ENCODE results near the gene SNX11.
A peak's percentile ranks its signal among the peaks of the same experiment; 100 is the strongest.

The SNX11 gene

DNA sequence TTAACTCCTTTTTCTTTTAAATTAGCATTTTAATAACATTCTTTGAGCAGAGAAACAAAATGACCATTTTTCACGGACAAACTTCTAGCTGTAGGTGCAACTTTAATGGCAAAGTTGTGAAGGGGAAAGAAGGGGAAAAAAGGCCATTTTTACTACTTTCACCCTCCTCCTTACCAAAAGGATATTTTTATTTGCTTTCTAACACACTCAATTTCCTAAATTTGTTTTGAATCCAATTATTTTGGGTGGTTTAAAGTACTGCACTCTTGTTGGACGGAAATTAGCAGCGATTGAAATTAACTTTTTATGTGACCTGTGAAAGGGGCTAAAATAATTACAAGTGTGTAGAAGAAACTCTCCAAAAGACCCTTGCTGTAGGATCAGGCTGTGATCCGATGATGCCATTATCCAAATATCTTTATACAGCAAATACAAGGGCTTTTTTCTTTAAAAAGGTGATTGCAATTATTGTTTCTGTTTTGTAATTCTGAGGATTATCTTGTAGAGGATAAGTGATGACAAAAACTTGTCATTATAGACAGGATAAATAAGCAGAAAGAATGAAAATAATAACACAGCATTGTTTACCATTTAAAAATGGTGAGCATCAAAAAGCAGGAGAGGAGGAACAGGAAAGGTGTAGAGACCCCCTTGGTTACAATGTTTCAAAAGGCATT, 42.4 kb downstream of the SNX11 start:
- H3K4me3 Mint-ChIP-seq: no peak overlapping the region
- no peaks in the 10 kb centered on the region for H3K36me3 Mint-ChIP-seq (ENCODE audit: low read depth)
- H3K27me3 Mint-ChIP-seq (ENCODE audit: low read depth, poor library complexity): peaks cover 5% of the 10 kb centered on the region
- no peak for DNase-seq
- H3K9me3 Mint-ChIP-seq: no peaks in the 10 kb centered on the region
- H3K27ac Mint-ChIP-seq: no peak overlapping the region
- H3K4me1 Mint-ChIP-seq: peaks cover 74% of the 10 kb centered on the region
- TF ChIP-seq, protein P1, sequence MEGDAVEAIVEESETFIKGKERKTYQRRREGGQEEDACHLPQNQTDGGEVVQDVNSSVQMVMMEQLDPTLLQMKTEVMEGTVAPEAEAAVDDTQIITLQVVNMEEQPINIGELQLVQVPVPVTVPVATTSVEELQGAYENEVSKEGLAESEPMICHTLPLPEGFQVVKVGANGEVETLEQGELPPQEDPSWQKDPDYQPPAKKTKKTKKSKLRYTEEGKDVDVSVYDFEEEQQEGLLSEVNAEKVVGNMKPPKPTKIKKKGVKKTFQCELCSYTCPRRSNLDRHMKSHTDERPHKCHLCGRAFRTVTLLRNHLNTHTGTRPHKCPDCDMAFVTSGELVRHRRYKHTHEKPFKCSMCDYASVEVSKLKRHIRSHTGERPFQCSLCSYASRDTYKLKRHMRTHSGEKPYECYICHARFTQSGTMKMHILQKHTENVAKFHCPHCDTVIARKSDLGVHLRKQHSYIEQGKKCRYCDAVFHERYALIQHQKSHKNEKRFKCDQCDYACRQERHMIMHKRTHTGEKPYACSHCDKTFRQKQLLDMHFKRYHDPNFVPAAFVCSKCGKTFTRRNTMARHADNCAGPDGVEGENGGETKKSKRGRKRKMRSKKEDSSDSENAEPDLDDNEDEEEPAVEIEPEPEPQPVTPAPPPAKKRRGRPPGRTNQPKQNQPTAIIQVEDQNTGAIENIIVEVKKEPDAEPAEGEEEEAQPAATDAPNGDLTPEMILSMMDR (IDR thresholded peaks at IDR 0.05): no peak

DNA sequence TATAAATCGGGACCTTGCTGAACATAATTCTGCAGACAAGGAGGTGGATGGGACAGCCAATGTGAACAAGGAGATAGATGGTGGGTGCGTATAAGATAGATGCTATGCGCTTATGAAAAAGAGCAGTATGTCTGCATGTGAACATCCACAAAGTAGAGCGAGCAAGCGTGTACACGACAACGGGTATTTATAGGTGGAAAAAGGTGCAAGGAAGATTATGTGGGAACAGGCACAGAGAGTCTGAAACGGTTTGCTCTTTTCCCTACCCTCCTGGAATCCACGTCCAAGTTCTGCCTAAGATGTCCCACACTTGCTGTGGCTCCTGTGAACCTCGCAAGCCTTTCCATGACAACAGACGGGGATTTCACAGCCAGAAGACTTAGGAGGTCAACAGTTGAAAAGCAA, 43.0 kb downstream of the SNX11 start:
- TF ChIP-seq, protein P1 (IDR thresholded peaks at IDR 0.05): no peak
- peak overlapping the region; percentile 44 for H3K27ac Mint-ChIP-seq
- H3K4me3 Mint-ChIP-seq: peak overlapping the region; percentile 26
- peaks cover 5% of the 10 kb centered on the region for H3K27me3 Mint-ChIP-seq (ENCODE audit: low read depth, poor library complexity)
- H3K4me1 Mint-ChIP-seq: peaks cover 70% of the 10 kb centered on the region
- no peaks in the 10 kb centered on the region for H3K36me3 Mint-ChIP-seq (ENCODE audit: low read depth)
- DNase-seq: no peak
- no peaks in the 10 kb centered on the region for H3K9me3 Mint-ChIP-seq

DNA sequence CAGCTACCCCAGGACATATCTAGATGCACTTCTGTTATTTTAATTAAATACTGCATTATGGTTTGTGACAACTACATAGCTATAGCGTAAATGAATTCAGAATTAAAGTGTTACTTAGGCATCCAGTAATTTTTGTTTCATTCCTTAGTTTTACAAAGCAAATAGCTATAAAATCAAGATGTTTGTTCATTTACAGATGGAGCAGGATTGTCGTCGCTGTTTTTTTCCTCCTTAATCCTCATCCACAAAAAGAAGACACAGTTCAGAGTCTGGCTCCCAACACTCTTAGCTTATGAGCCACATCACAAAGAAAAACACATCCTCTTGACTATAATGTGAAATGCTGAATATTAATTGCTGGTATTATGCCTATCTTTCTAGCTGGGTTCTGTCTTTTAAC, 43.7 kb downstream of the SNX11 start:
- Mint-ChIP-seq H3K9me3 (no peaks in the 10 kb centered on the region), H3K4me3 (no peak overlapping the region), H3K27ac (no peak overlapping the region), H3K27me3 (ENCODE audit: low read depth, poor library complexity) (peaks cover 5% of the 10 kb centered on the region), H3K36me3 (ENCODE audit: low read depth) (no peaks in the 10 kb centered on the region), H3K4me1 (peaks cover 77% of the 10 kb centered on the region)
- TF ChIP-seq, protein P1 (IDR thresholded peaks at IDR 0.05): no peak
- DNase-seq: no peak

DNA sequence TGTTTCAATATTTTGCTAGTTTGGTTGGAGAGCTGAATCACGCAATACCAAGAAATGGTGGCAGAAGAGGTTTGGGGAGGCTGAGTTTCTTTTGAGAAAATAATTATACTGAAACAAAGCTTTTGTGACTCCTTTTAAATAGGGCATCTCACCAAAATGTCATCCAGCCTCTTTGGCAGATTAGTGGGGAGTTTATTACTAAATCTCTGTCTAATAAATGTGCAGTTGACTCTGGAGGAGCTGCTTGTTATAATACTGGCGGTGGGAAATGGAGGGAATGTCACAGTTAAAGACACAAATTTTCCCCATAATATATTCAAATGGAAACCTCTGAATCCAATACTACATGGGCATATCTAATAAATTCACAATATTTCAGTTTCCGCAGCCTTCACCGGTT, 44.7 kb downstream of the SNX11 start:
- Mint-ChIP-seq H3K27ac (no peak overlapping the region), H3K4me3 (no peak overlapping the region), H3K4me1 (peaks cover 82% of the 10 kb centered on the region), H3K9me3 (no peaks in the 10 kb centered on the region), H3K27me3 (ENCODE audit: low read depth, poor library complexity) (peaks cover 5% of the 10 kb centered on the region), H3K36me3 (ENCODE audit: low read depth) (no peaks in the 10 kb centered on the region)
- TF ChIP-seq, protein P1 (IDR thresholded peaks at IDR 0.05): no peak
- DNase-seq: no peak

DNA sequence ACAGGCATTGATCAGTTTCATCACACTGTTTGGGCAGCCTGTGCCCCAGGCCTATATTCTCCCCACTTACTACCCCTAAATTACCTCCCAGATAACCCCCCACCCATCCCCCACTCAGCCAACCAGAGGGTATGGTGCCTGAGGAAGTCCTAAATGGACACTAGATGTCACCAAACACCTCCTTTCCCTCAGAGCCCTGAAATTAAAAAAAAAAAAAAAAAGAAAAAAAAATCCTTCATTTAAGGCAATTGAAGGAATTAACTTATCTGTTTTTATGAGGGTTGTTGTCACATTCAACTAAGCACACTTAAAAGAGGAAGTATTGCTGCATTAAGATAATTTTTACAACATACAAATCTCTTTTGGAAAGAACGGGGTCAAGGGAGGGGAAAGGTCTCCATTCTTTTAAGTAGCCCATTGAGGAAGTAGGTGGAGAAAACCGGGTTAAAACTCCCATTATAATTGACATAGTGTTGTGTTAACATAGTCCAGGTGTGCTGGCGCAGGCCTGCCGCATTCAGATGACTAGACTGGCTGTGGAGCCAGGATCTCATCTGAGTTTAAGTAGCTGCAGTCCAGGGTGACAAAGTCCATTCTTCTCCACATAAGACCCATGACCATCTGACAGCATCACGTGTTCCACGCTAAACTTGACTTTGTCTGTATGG, 46.3 kb downstream of the SNX11 start:
- TF ChIP-seq, protein P1 (IDR thresholded peaks at IDR 0.05): peak; percentile 57
- Mint-ChIP-seq H3K4me1 (peaks cover 69% of the 10 kb centered on the region), H3K9me3 (no peaks in the 10 kb centered on the region), H3K36me3 (ENCODE audit: low read depth) (no peaks in the 10 kb centered on the region), H3K27ac (peak overlapping the region; percentile 42), H3K27me3 (ENCODE audit: low read depth, poor library complexity) (peaks cover 5% of the 10 kb centered on the region), H3K4me3 (no peak overlapping the region)
- peak; percentile 63 for DNase-seq
